DMS79 treated with DMSO at 0.1 percent for 48 hours (cell line): ENCODE measurements around the gene MTSS2.

Experiments
- DNase-seq: peaks from one replicate; lab custom pipeline; 2025; lab: John Stamatoyannopoulos, UW

The MTSS2 gene

GRCh38 chr16:70700101-70701020, 14.5 kb upstream of the MTSS2 start:
- peak; percentile 6 for DNase-seq

DNA sequence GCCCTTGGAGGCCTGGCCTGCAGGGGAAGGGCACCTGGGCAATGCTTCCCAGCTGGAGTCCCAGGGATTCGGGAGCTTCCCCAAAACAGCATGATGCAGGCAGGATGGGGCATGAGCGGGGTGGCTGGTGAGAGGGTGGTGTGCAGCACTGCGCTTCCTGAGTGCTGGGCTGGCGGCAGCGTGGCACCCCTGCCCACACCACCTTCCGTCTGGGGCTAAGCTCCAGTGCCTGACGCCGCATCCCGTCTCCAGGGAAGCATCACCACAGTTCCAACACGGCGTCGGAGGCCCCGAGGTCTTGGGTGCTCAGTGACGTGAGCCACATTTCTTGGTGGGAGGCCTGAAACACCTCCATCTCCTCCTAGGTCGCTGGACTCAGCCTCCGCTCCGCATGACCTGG, 13.8 kb upstream of the MTSS2 start:
- DNase-seq = no peak

GRCh38 chr16:70698901-70699300, 13.0 kb upstream of the MTSS2 start:
- DNase-seq = no peak

GRCh38 chr16:70697594-70698170, 11.8 kb upstream of the MTSS2 start:
- DNase-seq = no peak

- DNase-seq = no peak
Measured at GRCh38 chr16:70696952-70697593, 11.2 kb upstream of the MTSS2 start.

GRCh38 chr16:70696355-70696754, 10.5 kb upstream of the MTSS2 start:
- DNase-seq = no peak

- no peak for DNase-seq
Measured at GRCh38 chr16:70695331-70696070, 9.6 kb upstream of the MTSS2 start.

DNA sequence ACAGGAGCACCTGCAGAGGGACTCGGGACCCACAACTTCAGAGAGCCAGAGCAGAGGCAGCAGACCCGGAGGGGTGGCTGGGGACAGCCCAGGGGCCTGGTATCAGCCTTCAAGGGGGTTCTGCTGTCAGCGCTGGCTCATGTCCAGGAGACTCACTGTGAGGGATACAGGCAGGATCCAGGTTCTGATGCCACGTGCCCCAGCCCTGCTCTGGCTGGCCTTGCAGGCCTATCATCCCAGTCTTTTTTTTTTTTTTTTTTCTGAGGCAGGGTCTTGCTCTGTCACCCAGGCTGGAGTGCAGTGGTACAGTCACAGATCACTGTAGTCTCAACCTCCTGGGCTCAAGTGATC, 9.0 kb upstream of the MTSS2 start:
- DNase-seq = no peak

GRCh38 chr16:70694088-70694867, 8.4 kb upstream of the MTSS2 start:
- no peak for DNase-seq

DNA sequence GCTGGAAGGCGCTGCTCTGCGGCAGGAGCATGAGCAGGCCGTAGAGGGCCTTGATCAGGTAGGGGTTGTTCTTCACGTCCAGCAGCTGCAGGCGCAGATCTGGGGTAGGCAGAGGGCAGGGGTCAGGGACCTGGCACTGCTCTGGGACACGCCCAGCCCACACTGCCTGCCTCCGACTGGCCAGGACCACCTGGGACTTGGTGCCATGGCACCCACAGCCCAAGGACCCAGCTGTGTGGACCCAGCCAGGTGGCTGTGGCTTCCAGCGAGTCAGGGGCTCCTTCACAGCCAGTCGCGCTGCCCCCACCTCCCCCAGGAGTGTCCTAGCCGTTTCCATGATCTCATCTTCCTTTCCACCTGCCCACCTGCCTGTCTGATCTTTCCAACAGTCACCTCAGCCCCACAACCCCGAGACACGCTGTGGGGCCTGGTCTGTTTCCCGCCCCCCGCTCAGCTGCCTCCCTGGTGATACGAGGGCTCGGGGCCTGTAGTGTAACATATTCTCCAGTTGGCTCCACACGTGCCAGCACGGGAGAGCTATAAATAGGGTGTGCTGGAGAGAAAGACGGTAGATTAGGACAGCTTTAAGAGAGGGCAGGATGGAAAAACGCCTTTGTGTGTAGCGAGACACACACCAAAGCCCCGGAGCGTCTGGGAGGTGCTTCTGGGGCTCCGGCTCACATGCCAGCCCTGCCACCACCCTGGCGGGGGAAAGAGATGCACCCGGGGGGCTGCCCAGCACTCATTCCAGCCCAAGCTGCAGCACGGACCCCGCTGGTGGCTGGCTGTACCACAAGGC, 7.2 kb upstream of the MTSS2 start:
- DNase-seq = no peak

DNA sequence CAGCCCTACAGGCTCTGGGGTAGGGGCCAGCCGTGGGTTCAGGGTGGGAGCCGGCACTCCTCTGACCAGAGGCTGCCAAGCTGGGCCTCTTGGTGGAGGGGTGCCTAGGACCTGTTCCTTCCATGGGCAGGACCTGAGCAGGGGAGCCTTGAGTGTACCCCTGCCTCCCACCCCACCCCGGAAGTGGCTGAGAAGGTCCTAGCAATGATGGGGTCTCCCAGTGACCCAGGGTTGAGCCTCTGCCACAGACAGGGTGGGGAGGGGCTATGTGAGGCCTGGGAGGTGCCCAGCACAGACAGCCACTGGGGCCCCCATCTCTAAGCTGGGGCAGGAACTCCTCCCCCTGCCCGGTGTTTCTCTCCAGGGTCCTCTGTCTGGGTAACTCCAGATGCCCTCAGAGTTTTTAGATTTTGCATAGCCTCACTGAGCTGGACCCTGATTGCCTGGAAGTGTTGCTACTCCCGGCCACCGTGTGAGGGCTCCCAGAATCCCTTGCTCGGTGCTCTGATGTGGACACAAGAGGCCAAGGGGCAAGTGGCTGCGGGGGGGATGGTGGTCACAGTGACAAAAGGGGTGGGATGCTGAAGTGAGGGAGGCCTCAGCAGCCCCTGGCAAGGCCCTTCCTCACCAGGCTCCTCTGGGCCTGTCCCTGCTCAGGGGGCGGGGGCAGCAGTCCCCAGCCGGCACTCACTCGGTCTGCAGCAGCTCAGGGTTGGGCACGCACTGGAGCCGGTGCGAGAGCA, 6.4 kb upstream of the MTSS2 start:
- no peak for DNase-seq

- no peak for DNase-seq
Measured at GRCh38 chr16:70691223-70692129, 5.6 kb upstream of the MTSS2 start.

GRCh38 chr16:70689970-70690891, 4.4 kb upstream of the MTSS2 start:
- no peak for DNase-seq

- DNase-seq = no peak
Measured at GRCh38 chr16:70689035-70689969, 3.4 kb upstream of the MTSS2 start.

DNA sequence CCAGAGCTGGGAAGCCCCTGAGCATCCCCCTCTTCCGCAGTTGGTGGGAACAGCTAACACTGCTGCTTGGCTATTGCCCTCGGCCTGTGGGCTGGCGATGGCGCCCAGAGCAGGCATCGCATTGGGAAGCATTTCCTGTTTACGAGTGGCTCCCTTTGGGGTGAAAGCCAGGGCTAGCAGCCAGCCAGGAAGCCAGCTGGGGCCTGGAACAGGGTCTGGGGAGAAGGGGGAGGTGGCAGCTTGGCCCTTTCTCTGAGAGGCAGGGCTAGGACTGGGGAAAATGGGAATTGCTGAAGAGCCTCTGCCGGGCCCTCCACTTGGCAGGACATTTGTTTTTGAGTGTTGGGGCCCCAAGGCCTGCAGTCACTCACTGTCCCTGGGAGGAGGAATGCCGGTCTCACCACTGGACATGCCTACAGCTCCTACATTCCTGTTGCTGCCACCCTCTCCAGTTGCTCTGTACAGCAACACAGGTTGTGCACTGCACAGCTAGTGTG, 2.4 kb upstream of the MTSS2 start:
- DNase-seq = no peak

GRCh38 chr16:70687671-70688245, 1.9 kb upstream of the MTSS2 start:
- no peak for DNase-seq
